Measurements from ENCODE around the gene SOX10.

SOX10 gene

GRCh38 chr22:37929390-37929789 lies 55.0 kb downstream of the SOX10 start:
- H2AFZ ChIP-seq (ENCODE audit: low read depth, low read length) = no peak overlapping the region
- peaks cover 5% of the 10 kb centered on the region for H3K36me3 ChIP-seq (replicated peaks; ENCODE audit: low read depth, low read length)
- no peak overlapping the region for H3K27ac ChIP-seq (ENCODE audit: low read length)
- H3K4me3 ChIP-seq (ENCODE audit: low read length) = no peak overlapping the region
- no peaks in the 10 kb centered on the region for H3K9me3 ChIP-seq (ENCODE audit: insufficient read depth, low read length)
- no peak overlapping the region for H3K9ac ChIP-seq (ENCODE audit: low read length)
- no peak overlapping the region for H3K4me2 ChIP-seq (ENCODE audit: low read length)
- H3K27me3 ChIP-seq (ENCODE audit: low read depth, low read length) = no peaks in the 10 kb centered on the region
- no peak for TF ChIP-seq EZH2phosphoT487 (IDR thresholded peaks at IDR 0.05; ENCODE audit: low read depth)
- TF ChIP-seq, protein P1, sequence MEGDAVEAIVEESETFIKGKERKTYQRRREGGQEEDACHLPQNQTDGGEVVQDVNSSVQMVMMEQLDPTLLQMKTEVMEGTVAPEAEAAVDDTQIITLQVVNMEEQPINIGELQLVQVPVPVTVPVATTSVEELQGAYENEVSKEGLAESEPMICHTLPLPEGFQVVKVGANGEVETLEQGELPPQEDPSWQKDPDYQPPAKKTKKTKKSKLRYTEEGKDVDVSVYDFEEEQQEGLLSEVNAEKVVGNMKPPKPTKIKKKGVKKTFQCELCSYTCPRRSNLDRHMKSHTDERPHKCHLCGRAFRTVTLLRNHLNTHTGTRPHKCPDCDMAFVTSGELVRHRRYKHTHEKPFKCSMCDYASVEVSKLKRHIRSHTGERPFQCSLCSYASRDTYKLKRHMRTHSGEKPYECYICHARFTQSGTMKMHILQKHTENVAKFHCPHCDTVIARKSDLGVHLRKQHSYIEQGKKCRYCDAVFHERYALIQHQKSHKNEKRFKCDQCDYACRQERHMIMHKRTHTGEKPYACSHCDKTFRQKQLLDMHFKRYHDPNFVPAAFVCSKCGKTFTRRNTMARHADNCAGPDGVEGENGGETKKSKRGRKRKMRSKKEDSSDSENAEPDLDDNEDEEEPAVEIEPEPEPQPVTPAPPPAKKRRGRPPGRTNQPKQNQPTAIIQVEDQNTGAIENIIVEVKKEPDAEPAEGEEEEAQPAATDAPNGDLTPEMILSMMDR (IDR thresholded peaks at IDR 0.05; ENCODE audit: low read depth, low read length) = no peak
- no peaks in the 10 kb centered on the region for H3K79me2 ChIP-seq (ENCODE audit: low read length)
- no peaks in the 10 kb centered on the region for H4K20me1 ChIP-seq (ENCODE audit: insufficient read depth, low read length)
- peaks cover 4% of the 10 kb centered on the region; the same call in 1 of the 2 replicates for H3K4me1 ChIP-seq (ENCODE audit: low read length)

GRCh38 chr22:37927637-37927936 lies 56.8 kb downstream of the SOX10 start:
- Histone ChIP-seq H3K9ac (ENCODE audit: low read length) (no peak overlapping the region), H3K4me2 (ENCODE audit: low read length) (no peak overlapping the region), H3K79me2 (ENCODE audit: low read length) (no peaks in the 10 kb centered on the region), H4K20me1 (ENCODE audit: insufficient read depth, low read length) (no peaks in the 10 kb centered on the region), H3K27me3 (ENCODE audit: low read depth, low read length) (no peaks in the 10 kb centered on the region), H3K9me3 (ENCODE audit: insufficient read depth, low read length) (no peaks in the 10 kb centered on the region), H3K4me1 (ENCODE audit: low read length) (no peaks in the 10 kb centered on the region), H3K36me3 (replicated peaks; ENCODE audit: low read depth, low read length) (peaks cover 5% of the 10 kb centered on the region), H3K27ac (ENCODE audit: low read length) (no peak overlapping the region), H2AFZ (ENCODE audit: low read depth, low read length) (no peak overlapping the region), H3K4me3 (ENCODE audit: low read length) (no peak overlapping the region)
- TF ChIP-seq, protein P1 (IDR thresholded peaks at IDR 0.05; ENCODE audit: low read depth, low read length) = no peak
- TF ChIP-seq EZH2phosphoT487 (IDR thresholded peaks at IDR 0.05; ENCODE audit: low read depth) = no peak

DNA sequence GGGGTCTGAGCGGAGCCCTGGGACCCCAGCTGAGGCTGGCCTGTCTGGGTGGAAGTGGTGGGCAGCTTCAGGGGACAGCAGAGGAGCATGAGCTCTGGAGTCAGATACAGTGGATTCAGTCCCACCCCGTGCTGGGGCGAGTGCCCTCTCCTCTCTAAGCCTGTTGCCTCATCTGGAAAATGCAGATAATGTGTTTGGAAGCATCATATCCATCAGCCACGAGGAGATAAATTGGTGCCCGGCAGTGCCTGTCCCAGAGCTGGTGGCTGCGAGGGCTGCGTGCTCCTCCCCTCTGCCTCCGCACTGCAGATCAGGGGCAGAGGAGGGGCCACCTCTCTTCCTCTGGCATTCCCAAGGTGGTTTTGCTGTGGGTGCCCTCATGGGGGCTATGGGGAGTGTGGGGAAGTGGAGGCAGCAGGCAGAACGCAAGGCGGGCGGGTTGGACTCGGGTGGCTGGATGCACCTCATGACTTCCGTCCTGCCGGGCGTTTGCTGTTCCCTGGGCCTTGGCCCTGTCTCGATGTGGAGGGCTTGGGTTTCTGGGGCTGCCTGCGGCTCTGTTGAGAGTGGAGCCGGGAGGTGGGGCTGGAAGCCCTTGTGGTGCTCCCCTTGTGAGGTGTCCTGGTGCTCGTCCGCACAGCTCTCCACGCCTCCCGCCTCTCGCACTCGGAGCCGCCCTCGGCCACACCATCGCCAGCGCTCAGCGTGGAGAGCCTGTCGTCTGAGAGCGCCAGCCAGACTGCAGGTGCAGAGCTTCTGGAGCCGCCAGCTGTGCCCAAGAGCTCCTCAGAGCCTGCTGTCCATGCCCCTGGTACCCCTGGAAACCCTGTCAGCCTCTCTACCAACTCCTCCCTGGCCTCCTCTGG lies 57.4 kb downstream of the SOX10 start:
- Histone ChIP-seq H3K36me3 (replicated peaks; ENCODE audit: low read depth, low read length) (peaks cover 5% of the 10 kb centered on the region), H3K27ac (ENCODE audit: low read length) (no peak overlapping the region), H4K20me1 (ENCODE audit: insufficient read depth, low read length) (no peaks in the 10 kb centered on the region), H2AFZ (ENCODE audit: low read depth, low read length) (no peak overlapping the region), H3K27me3 (ENCODE audit: low read depth, low read length) (no peaks in the 10 kb centered on the region), H3K9me3 (ENCODE audit: insufficient read depth, low read length) (no peaks in the 10 kb centered on the region), H3K79me2 (ENCODE audit: low read length) (no peaks in the 10 kb centered on the region), H3K9ac (ENCODE audit: low read length) (no peak overlapping the region), H3K4me3 (ENCODE audit: low read length) (no peak overlapping the region), H3K4me1 (ENCODE audit: low read length) (no peaks in the 10 kb centered on the region), H3K4me2 (ENCODE audit: low read length) (no peak overlapping the region)
- no peak for TF ChIP-seq EZH2phosphoT487 (IDR thresholded peaks at IDR 0.05; ENCODE audit: low read depth)
- TF ChIP-seq, protein P1 (IDR thresholded peaks at IDR 0.05; ENCODE audit: low read depth, low read length) = no peak

GRCh38 chr22:37926358-37926757 lies 58.0 kb downstream of the SOX10 start:
- no peaks in the 10 kb centered on the region for H4K20me1 ChIP-seq (ENCODE audit: insufficient read depth, low read length)
- H3K27me3 ChIP-seq (ENCODE audit: low read depth, low read length) = no peaks in the 10 kb centered on the region
- no peak overlapping the region for H3K9ac ChIP-seq (ENCODE audit: low read length)
- peaks cover 8% of the 10 kb centered on the region for H3K36me3 ChIP-seq (replicated peaks; ENCODE audit: low read depth, low read length)
- H2AFZ ChIP-seq (ENCODE audit: low read depth, low read length) = no peak overlapping the region
- no peaks in the 10 kb centered on the region for H3K4me1 ChIP-seq (ENCODE audit: low read length)
- no peak overlapping the region for H3K4me2 ChIP-seq (ENCODE audit: low read length)
- no peak overlapping the region for H3K4me3 ChIP-seq (ENCODE audit: low read length)
- H3K79me2 ChIP-seq (ENCODE audit: low read length) = no peaks in the 10 kb centered on the region
- H3K27ac ChIP-seq (ENCODE audit: low read length) = no peak overlapping the region
- TF ChIP-seq EZH2phosphoT487 (IDR thresholded peaks at IDR 0.05; ENCODE audit: low read depth) = no peak
- TF ChIP-seq, protein P1 (IDR thresholded peaks at IDR 0.05; ENCODE audit: low read depth, low read length) = no peak
- H3K9me3 ChIP-seq (ENCODE audit: insufficient read depth, low read length) = no peaks in the 10 kb centered on the region
